B cell (primary cell): ENCODE measurements around the gene MAPK14. TPM values are rescaled to one million over a fixed set of nuclear protein-coding genes. Genes with fewer than 3 reads are reported as not detected.

Source experiments
- ATAC-seq: fragments of 200-7000 bp; cut with Tn5 transposase; one replicate; pipeline ENCODE4 v1.10.0; 2021; ENCODE audit warnings: low read depth, mild to moderate bottlenecking, moderate number of reproducible peaks, moderate library complexity
- CTCF ChIA-PET: fragments of 350-600 bp; sonication (Branson Sonifier 250); formaldehyde crosslinking; loops from one replicate; lab custom pipeline; 2021; ENCODE audit warnings: antibody characterized with exemption, inconsistent platforms; lab: Charles Lee
- POLR2A ChIA-PET: fragments of 350-600 bp; sonication (Branson Sonifier 250); formaldehyde crosslinking; loops from one replicate; lab custom pipeline; 2021; ENCODE audit warnings: antibody characterized with exemption; lab: Charles Lee
- DNase-seq: peaks from one replicate; pipeline ENCODE4 v3.0.0; 2013
- H2AFZ ChIP-seq: 2 replicates; pipeline ENCODE4 v1.6.1; 2012; ENCODE audit warnings: mild to moderate bottlenecking, low read depth, low read length; ENCODE audit not compliant: insufficient read depth, poor library complexity, severe bottlenecking
- H3K27ac ChIP-seq, 2 donors: 1 replicate in 1 of 2; 2 replicates in 1 of 2; pipeline ENCODE4 v1.5.1; 2012 to 2013; ENCODE audit warnings: low read length in 2 of 2, mild to moderate bottlenecking in 2 of 2, moderate library complexity in 1 of 2
- H3K27me3 ChIP-seq, 4 experiments: fragments of 200-600 bp in 1 of 4; sonication (generic) in 1 of 4; replicated peaks in 1 of 4; 1 replicate in 2 of 4; 2 replicates in 2 of 4; pipeline versions ENCODE4 v1.6.1 to v1.7.0; 2013 to 2016; ENCODE audit warnings: low read length in 3 of 4, mild to moderate bottlenecking in 2 of 4, mixed read lengths in 1 of 4, moderate library complexity in 1 of 4; ENCODE audit not compliant: insufficient read depth in 4 of 4, control insufficient read depth in 3 of 4; ENCODE audit errors: control extremely low read depth in 1 of 4
- H3K36me3 ChIP-seq, 2 experiments: replicated peaks in 1 of 2; 1 replicate in 1 of 2; 2 replicates in 1 of 2; pipeline versions ENCODE4 v1.6.1 to v1.7.1; 2013; ENCODE audit warnings: low read length in 1 of 2; ENCODE audit not compliant: insufficient read depth in 2 of 2, control insufficient read depth in 1 of 2; ENCODE audit errors: control extremely low read depth in 1 of 2, extremely low read depth in 1 of 2
- H3K4me1 ChIP-seq, 2 donors: fragments of 200-600 bp in 1 of 2; sonication (generic) in 1 of 2; 1 replicate in 1 of 2; 2 replicates in 1 of 2; pipeline versions ENCODE4 v1.5.1 to v1.6.1; 2013 to 2017; ENCODE audit warnings: low read length in 2 of 2; ENCODE audit not compliant: control insufficient read depth in 2 of 2, insufficient read depth in 2 of 2
- H3K4me2 ChIP-seq: replicated peaks from 2 replicates; pipeline ENCODE3; 2012; ENCODE audit warnings: mild to moderate bottlenecking, low read depth, low read length; ENCODE audit not compliant: poor library complexity, severe bottlenecking
- H3K4me3 ChIP-seq, 5 experiments: fragments of 200-600 bp in 1 of 5; sonication (generic) in 1 of 5; 1 replicate in 3 of 5; 2 replicates in 2 of 5; pipeline versions ENCODE4 v1.5.1 to v1.7.0; 2011 to 2016; ENCODE audit warnings: low read length in 4 of 5, mild to moderate bottlenecking in 4 of 5, low read depth in 2 of 5, control low read depth in 1 of 5, moderate library complexity in 1 of 5; ENCODE audit not compliant: insufficient read depth in 1 of 5; ENCODE audit errors: control extremely low read depth in 1 of 5, extremely low read depth in 1 of 5
- H3K79me2 ChIP-seq: fragments of 200-600 bp; sonication (generic); one replicate; pipeline ENCODE4 v1.6.0; 2016; ENCODE audit warnings: low read length; ENCODE audit not compliant: control insufficient read depth, insufficient read depth
- H3K9ac ChIP-seq: fragments of 200-600 bp; sonication (generic); 2 replicates; pipeline ENCODE4 v1.6.1; 2017; ENCODE audit warnings: mild to moderate bottlenecking, low read length, moderate library complexity
- H3K9me3 ChIP-seq, 3 donors: one replicate each; pipeline versions ENCODE4 v1.6.1 to v1.7.1; 2013; ENCODE audit warnings: low read length in 2 of 3; ENCODE audit not compliant: control insufficient read depth in 2 of 3, insufficient read depth in 1 of 3; ENCODE audit errors: control extremely low read depth in 1 of 3
- H4K20me1 ChIP-seq: 2 replicates; pipeline ENCODE4 v1.6.0; 2012; ENCODE audit warnings: mild to moderate bottlenecking, low read length; ENCODE audit not compliant: insufficient read depth, control insufficient read depth, poor library complexity, severe bottlenecking
- H3K27ac Mint-ChIP-seq: one replicate; pipeline ENCODE4 v1.8.0; 2021; ENCODE audit warnings: mixed read lengths
- H3K27me3 Mint-ChIP-seq: one replicate; pipeline ENCODE4 v1.8.0; 2021; ENCODE audit warnings: mixed read lengths
- H3K4me1 Mint-ChIP-seq: one replicate; pipeline ENCODE4 v1.8.0; 2021; ENCODE audit warnings: mixed read lengths
- H3K4me3 Mint-ChIP-seq: one replicate; pipeline ENCODE4 v1.8.0; 2021; ENCODE audit warnings: mixed read lengths
- H3K9me3 Mint-ChIP-seq: one replicate; pipeline ENCODE4 v1.8.0; 2022; ENCODE audit warnings: mixed read lengths; ENCODE audit not compliant: insufficient read depth
- EZH2 ChIP-seq: IDR thresholded peaks from 2 replicates; pipeline ENCODE4 v1.6.1; 2012; ENCODE audit warnings: borderline replicate concordance, low read depth, mild to moderate bottlenecking, moderate library complexity, low read length; ENCODE audit not compliant: insufficient read depth, poor library complexity, severe bottlenecking
- WGBS: methylation state at CpG from one replicate; pipeline ENCODE4 v1.1.5; 2013; ENCODE audit warnings: missing lambda C conversion rate; ENCODE audit not compliant: insufficient coverage; 5-methylcytosine and 5-hydroxymethylcytosine counted together
- intact Hi-C: fragments of 100-400 bp; cut with micrococcal nuclease; formaldehyde crosslinking; loops from one replicate; pipeline ENCODE4 v1.10.0; 2022
- polyA plus RNA-seq: library from polyadenylated mRNA; depleted of rRNA; stranded (reverse); fragments of >200 nt; gene quantifications from 2 replicates; pipeline ENCODE4 v1.2.3, GENCODE V29; 2012
- total RNA-seq, 2 donors: library from RNA; stranded (reverse); fragments of 120-200 nt in 1 of 2; gene quantifications; 1 replicate in 1 of 2; 2 replicates in 1 of 2; pipeline versions ENCODE4 v1.2.3 to v1.2.4, GENCODE V29; 2013 to 2022
- TF ChIP-seq, protein P1 (sequence below): fragments of 200-600 bp; IDR thresholded peaks from one replicate; pipeline ENCODE4 v1.8.0; 2022; ENCODE audit warnings: antibody characterized with exemption, mild to moderate bottlenecking

Gene MAPK14
- total and polyA plus RNA-seq, 2 donors (not counting 1 experiment from before 2014, with no cell fraction given), result 19.5 to 50.4 TPM

DNA sequence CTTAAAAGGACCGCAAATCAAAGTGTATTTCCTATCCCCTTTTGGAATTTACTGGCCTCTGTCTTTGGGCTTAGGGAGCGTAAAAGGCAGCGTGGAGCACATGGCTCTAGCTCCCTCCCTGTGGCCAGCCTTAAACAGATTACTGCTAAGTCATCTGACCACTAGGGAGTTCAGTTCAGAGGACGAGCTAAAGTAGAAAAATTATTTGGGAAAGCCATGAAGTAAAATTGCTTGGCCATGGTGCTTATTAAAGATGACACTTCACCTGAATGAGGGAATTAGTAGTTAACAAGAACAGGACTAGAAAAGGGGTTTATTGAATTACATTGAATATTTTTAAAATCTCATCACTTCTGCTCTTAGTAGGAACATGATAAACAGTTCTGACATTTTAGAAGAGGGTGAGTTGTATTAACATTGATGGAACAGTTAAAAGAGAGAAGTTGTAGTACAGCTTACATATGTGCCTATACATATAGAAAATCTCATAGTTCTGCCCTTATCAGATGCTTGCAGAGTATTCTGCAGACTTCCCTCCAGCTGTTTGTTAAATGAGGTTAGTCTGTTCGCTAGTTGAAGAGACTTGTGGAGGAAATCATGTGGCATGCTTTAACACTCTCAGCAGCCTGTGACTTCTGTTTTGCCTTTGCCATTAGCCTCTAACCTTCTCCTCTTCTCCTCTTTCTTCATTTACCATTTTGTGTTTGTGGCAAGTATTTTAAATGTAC lies 71.5 kb downstream of the MAPK14 start:
- POLR2A ChIA-PET, result no interaction called here
- WGBS, result 94% methylated on average over 2 of the region's 5 CpGs
- Histone ChIP-seq H3K4me1 (peaks cover 31 to 34% of the 10 kb centered on the region in 2 donors), H2AFZ (no peak overlapping the region), H3K4me3 (no peak overlapping the region), H3K9me3 (no peaks in the 10 kb centered on the region), H3K27me3 (no peaks in the 10 kb centered on the region), H3K27ac (peak overlapping the region; percentile 22 to 48), H3K79me2 (peaks cover 15% of the 10 kb centered on the region), H3K9ac (no peak overlapping the region), H3K36me3 (peaks cover 0 to 15% of the 10 kb centered on the region in 2 experiments), H4K20me1 (no peaks in the 10 kb centered on the region), H3K4me2 (peak overlapping the region; percentile 26)
- CTCF ChIA-PET, result interaction anchor here (1.6 to 6.7 kb wide), 3 partner anchors 13 to 72 kb away, joined by 6 to 61 read pairs (median 7); partner anchors contain the start of gene MAPK14
- Mint-ChIP-seq H3K27ac (peak overlapping the region; percentile 56), H3K4me3 (peak overlapping the region; percentile 14), H3K9me3 (no peaks in the 10 kb centered on the region), H3K4me1 (peaks cover 44% of the 10 kb centered on the region), H3K27me3 (no peaks in the 10 kb centered on the region)
- intact Hi-C loops, result loop anchor here (10.0 kb wide), 2 partner anchors 184 to 514 kb away; no protein-coding TSS in a partner anchor
- DNase-seq, result peak; percentile 14
- ATAC-seq, result no peak
- TF ChIP-seq, protein P1, sequence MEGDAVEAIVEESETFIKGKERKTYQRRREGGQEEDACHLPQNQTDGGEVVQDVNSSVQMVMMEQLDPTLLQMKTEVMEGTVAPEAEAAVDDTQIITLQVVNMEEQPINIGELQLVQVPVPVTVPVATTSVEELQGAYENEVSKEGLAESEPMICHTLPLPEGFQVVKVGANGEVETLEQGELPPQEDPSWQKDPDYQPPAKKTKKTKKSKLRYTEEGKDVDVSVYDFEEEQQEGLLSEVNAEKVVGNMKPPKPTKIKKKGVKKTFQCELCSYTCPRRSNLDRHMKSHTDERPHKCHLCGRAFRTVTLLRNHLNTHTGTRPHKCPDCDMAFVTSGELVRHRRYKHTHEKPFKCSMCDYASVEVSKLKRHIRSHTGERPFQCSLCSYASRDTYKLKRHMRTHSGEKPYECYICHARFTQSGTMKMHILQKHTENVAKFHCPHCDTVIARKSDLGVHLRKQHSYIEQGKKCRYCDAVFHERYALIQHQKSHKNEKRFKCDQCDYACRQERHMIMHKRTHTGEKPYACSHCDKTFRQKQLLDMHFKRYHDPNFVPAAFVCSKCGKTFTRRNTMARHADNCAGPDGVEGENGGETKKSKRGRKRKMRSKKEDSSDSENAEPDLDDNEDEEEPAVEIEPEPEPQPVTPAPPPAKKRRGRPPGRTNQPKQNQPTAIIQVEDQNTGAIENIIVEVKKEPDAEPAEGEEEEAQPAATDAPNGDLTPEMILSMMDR, result no peak
- TF ChIP-seq EZH2, result no peak
